CD4-positive, alpha-beta memory T cell (primary cell): ENCODE measurements around the gene DPF3. TPM values are rescaled to one million over a fixed set of nuclear protein-coding genes. Genes with fewer than 3 reads are reported as not detected.

ENCODE experiments used
- CTCF ChIA-PET: fragments of 350-600 bp; sonication (Branson Sonifier 250); formaldehyde crosslinking; loops from one replicate; lab custom pipeline; 2021; ENCODE audit warnings: inconsistent platforms; ENCODE audit not compliant: partially characterized antibody; lab: Charles Lee
- POLR2A ChIA-PET: fragments of 350-600 bp; sonication (Branson Sonifier 250); formaldehyde crosslinking; loops from one replicate; lab custom pipeline; 2021; ENCODE audit not compliant: partially characterized antibody; lab: Charles Lee
- DNase-seq, 5 donors: peaks; one replicate each; pipeline versions ENCODE4 v3.0.0 to v3.0.0-alpha.2; 2020 to 2022; ENCODE audit warnings: mixed read lengths in 1 of 5
- H3K27ac ChIP-seq: one replicate; pipeline ENCODE4 v1.7.0; 2013; ENCODE audit warnings: low read depth, low read length
- H3K27me3 ChIP-seq: 2 replicates; pipeline ENCODE4 v1.7.0; 2013; ENCODE audit warnings: mild to moderate bottlenecking, low read length, moderate library complexity; ENCODE audit not compliant: insufficient read depth
- H3K36me3 ChIP-seq: 2 replicates; pipeline ENCODE4 v1.7.0; 2013; ENCODE audit warnings: mild to moderate bottlenecking, low read length, moderate library complexity; ENCODE audit not compliant: insufficient read depth
- H3K4me1 ChIP-seq: 2 replicates; pipeline ENCODE4 v1.7.0; 2013; ENCODE audit warnings: mild to moderate bottlenecking, low read length, moderate library complexity; ENCODE audit not compliant: insufficient read depth
- H3K4me3 ChIP-seq, 2 donors: one replicate each; pipeline ENCODE4 v1.7.0; 2013; ENCODE audit warnings: low read length in 2 of 2, mild to moderate bottlenecking in 1 of 2
- H3K9me3 ChIP-seq, 2 donors: one replicate each; pipeline ENCODE4 v1.7.0; 2013; ENCODE audit warnings: low read length in 2 of 2, control low read depth in 1 of 2; ENCODE audit not compliant: control insufficient read depth in 1 of 2
- H3K27ac Mint-ChIP-seq, 7 donors: one replicate each; pipeline ENCODE4 v1.8.0; 2020 to 2021; ENCODE audit warnings: mixed read lengths in 7 of 7, mild to moderate bottlenecking in 6 of 7, inconsistent platforms in 3 of 7, moderate library complexity in 3 of 7
- H3K27me3 Mint-ChIP-seq, 2 donors: one replicate each; pipeline ENCODE4 v1.8.0; 2020 to 2021; ENCODE audit warnings: mixed read lengths in 2 of 2
- H3K36me3 Mint-ChIP-seq, 2 donors: one replicate each; pipeline ENCODE4 v1.8.0; 2020 to 2021; ENCODE audit warnings: mixed read lengths in 2 of 2, inconsistent platforms in 1 of 2, mild to moderate bottlenecking in 1 of 2
- H3K4me1 Mint-ChIP-seq, 4 donors: one replicate each; pipeline ENCODE4 v1.8.0; 2020 to 2021; ENCODE audit warnings: mixed read lengths in 4 of 4, mild to moderate bottlenecking in 1 of 4
- H3K4me3 Mint-ChIP-seq, 8 donors: one replicate each; pipeline ENCODE4 v1.8.0; 2020 to 2021; ENCODE audit warnings: mixed read lengths in 8 of 8, mild to moderate bottlenecking in 7 of 8, moderate library complexity in 6 of 8, inconsistent platforms in 3 of 8
- H3K9me3 Mint-ChIP-seq, 8 donors: one replicate each; pipeline ENCODE4 v1.8.0; 2020 to 2021; ENCODE audit warnings: mixed read lengths in 8 of 8, mild to moderate bottlenecking in 5 of 8, inconsistent platforms in 3 of 8, moderate library complexity in 1 of 8
- intact Hi-C: fragments of 100-400 bp; cut with micrococcal nuclease; formaldehyde crosslinking; loops from one replicate; pipeline ENCODE4 v1.15.1; 2023
- polyA plus RNA-seq, 2 donors: library from polyadenylated mRNA; unstranded; fragments of 300-500 nt; fragmentation: Illumina TruSeq; gene quantifications; one replicate each; pipeline ENCODE4 v1.2.3, GENCODE V29; 2021
- total RNA-seq, 2 experiments: library from RNA; stranded (reverse); gene quantifications; one replicate each; pipeline ENCODE4 v1.2.3, GENCODE V29; 2021

The DPF3 gene
- total and polyA plus RNA-seq, 4 experiments from 2014 or later, result 0.25 to 0.35 TPM; not detected in 2

- no peak for DNase-seq
- Mint-ChIP-seq H3K27me3 (no peaks in the 10 kb centered on the region), H3K4me3 (no peak overlapping the region), H3K36me3 (no peaks in the 10 kb centered on the region), H3K27ac (peak overlapping the region in 1 of 7 donors; percentile 48), H3K9me3 (peaks cover 0 to under 1% (median 0%) of the 10 kb centered on the region in 8 donors), H3K4me1 (no peaks in the 10 kb centered on the region)
- no peaks in the 10 kb centered on the region for H3K36me3 ChIP-seq
- ChIA-PET POLR2A (no interaction called here), CTCF (no interaction called here)
- H3K27me3 ChIP-seq, result no peaks in the 10 kb centered on the region
- no peak overlapping the region for H3K4me3 ChIP-seq
- no peak overlapping the region for H3K27ac ChIP-seq
- no peaks in the 10 kb centered on the region for H3K4me1 ChIP-seq
- intact Hi-C loops, result no loop called here
- H3K9me3 ChIP-seq, result no peaks in the 10 kb centered on the region
Observed at GRCh38 chr14:72663076-72663487, 230.8 kb downstream of the DPF3 start.

- intact Hi-C loops, result no loop called here
- no peak for DNase-seq
- H3K4me1 ChIP-seq, result no peaks in the 10 kb centered on the region
- POLR2A ChIA-PET, result no interaction called here
- Mint-ChIP-seq H3K27me3 (no peaks in the 10 kb centered on the region), H3K4me1 (no peaks in the 10 kb centered on the region), H3K4me3 (no peak overlapping the region), H3K9me3 (no peaks in the 10 kb centered on the region), H3K36me3 (no peaks in the 10 kb centered on the region), H3K27ac (no peak overlapping the region)
- no peak overlapping the region for H3K27ac ChIP-seq
- CTCF ChIA-PET, result no interaction called here
- H3K9me3 ChIP-seq, result no peaks in the 10 kb centered on the region
- H3K4me3 ChIP-seq, result no peak overlapping the region
- no peaks in the 10 kb centered on the region for H3K27me3 ChIP-seq
- no peaks in the 10 kb centered on the region for H3K36me3 ChIP-seq
Observed at GRCh38 chr14:72662214-72662613, 231.7 kb downstream of the DPF3 start.

- no peak for DNase-seq
- Histone ChIP-seq H3K27me3 (no peaks in the 10 kb centered on the region), H3K27ac (no peak overlapping the region), H3K4me3 (no peak overlapping the region), H3K9me3 (no peaks in the 10 kb centered on the region), H3K4me1 (no peaks in the 10 kb centered on the region), H3K36me3 (no peaks in the 10 kb centered on the region)
- peak overlapping the region in 1 of 7 donors; percentile 71 for H3K27ac Mint-ChIP-seq
- no peaks in the 10 kb centered on the region for H3K4me1 Mint-ChIP-seq
- no peak overlapping the region for H3K4me3 Mint-ChIP-seq
- peaks cover 0 to 2% of the 10 kb centered on the region in 2 donors for H3K27me3 Mint-ChIP-seq
- H3K9me3 Mint-ChIP-seq, result no peaks in the 10 kb centered on the region
- ChIA-PET CTCF (no interaction called here), POLR2A (no interaction called here)
- intact Hi-C loops, result no loop called here
- H3K36me3 Mint-ChIP-seq, result no peaks in the 10 kb centered on the region
Observed at GRCh38 chr14:72657214-72657921, 236.5 kb downstream of the DPF3 start.

DNA sequence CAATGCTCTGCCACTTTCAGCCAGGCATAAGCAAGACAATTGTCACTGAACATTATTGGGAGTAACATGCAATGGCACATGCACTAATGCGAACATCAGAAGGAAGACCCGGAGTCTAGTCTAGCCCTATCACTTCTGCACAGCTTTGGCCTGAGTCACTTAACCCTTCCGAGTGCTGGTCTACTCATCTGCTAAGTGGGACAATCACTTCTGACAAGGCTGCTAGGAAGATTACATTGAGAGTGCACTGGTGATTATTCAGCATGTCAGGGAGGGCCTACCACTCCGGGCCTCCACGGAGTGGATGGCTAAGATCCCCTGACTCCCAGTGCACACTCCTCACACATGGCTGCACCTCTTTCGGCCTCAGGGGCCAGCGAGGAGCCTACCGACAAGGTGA is 240.9 kb downstream of the DPF3 start:
- Histone ChIP-seq H3K27ac (no peak overlapping the region), H3K36me3 (no peaks in the 10 kb centered on the region), H3K27me3 (no peaks in the 10 kb centered on the region), H3K4me1 (no peaks in the 10 kb centered on the region), H3K9me3 (no peaks in the 10 kb centered on the region), H3K4me3 (no peak overlapping the region)
- ChIA-PET CTCF (no interaction called here), POLR2A (no interaction called here)
- H3K4me1 Mint-ChIP-seq, result no peaks in the 10 kb centered on the region
- DNase-seq, result no peak
- H3K27ac Mint-ChIP-seq, result no peak overlapping the region
- peaks cover 7% of the 10 kb centered on the region in 2 donors for H3K27me3 Mint-ChIP-seq
- H3K36me3 Mint-ChIP-seq, result no peaks in the 10 kb centered on the region
- no peaks in the 10 kb centered on the region for H3K9me3 Mint-ChIP-seq
- intact Hi-C loops, result no loop called here
- H3K4me3 Mint-ChIP-seq, result no peak overlapping the region

DNA sequence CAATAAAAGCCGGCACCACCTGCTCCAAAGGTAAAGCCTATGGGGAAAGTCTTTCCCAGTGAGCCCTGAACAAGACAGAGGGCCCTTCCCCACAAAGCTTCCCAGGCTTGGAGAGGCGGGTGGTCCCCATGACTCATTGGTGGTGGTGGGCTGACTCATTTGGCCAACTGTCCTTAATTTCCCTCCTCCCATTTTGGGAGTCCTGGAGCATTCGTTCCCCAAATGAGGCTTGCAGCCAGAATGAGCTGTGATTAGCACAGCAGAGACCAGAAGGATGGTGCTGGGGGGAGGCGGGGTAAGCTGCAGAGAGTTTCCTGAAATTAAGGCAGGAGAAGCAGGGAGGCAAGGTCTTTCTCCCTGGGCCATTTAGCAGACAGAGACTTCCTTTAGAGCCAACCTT is 241.7 kb downstream of the DPF3 start:
- no peak overlapping the region for H3K27ac ChIP-seq
- no peaks in the 10 kb centered on the region for H3K9me3 ChIP-seq
- intact Hi-C loops, result no loop called here
- Mint-ChIP-seq H3K36me3 (no peaks in the 10 kb centered on the region), H3K4me1 (no peaks in the 10 kb centered on the region), H3K27ac (no peak overlapping the region), H3K27me3 (peaks cover 7% of the 10 kb centered on the region in 2 donors), H3K4me3 (no peak overlapping the region), H3K9me3 (no peaks in the 10 kb centered on the region)
- no peak for DNase-seq
- CTCF ChIA-PET, result no interaction called here
- H3K27me3 ChIP-seq, result no peaks in the 10 kb centered on the region
- H3K4me3 ChIP-seq, result no peak overlapping the region
- POLR2A ChIA-PET, result no interaction called here
- no peaks in the 10 kb centered on the region for H3K36me3 ChIP-seq
- no peaks in the 10 kb centered on the region for H3K4me1 ChIP-seq

- Histone ChIP-seq H3K4me1 (no peaks in the 10 kb centered on the region), H3K27me3 (no peaks in the 10 kb centered on the region), H3K9me3 (no peaks in the 10 kb centered on the region), H3K27ac (no peak overlapping the region), H3K36me3 (no peaks in the 10 kb centered on the region), H3K4me3 (no peak overlapping the region)
- CTCF ChIA-PET, result no interaction called here
- POLR2A ChIA-PET, result no interaction called here
- no peak overlapping the region for H3K27ac Mint-ChIP-seq
- intact Hi-C loops, result no loop called here
- H3K4me1 Mint-ChIP-seq, result no peaks in the 10 kb centered on the region
- H3K36me3 Mint-ChIP-seq, result no peaks in the 10 kb centered on the region
- H3K27me3 Mint-ChIP-seq, result peaks cover 7% of the 10 kb centered on the region in 2 donors
- no peak for DNase-seq
- no peaks in the 10 kb centered on the region for H3K9me3 Mint-ChIP-seq
- no peak overlapping the region for H3K4me3 Mint-ChIP-seq
Observed at GRCh38 chr14:72651714-72652113, 242.2 kb downstream of the DPF3 start.

DNA sequence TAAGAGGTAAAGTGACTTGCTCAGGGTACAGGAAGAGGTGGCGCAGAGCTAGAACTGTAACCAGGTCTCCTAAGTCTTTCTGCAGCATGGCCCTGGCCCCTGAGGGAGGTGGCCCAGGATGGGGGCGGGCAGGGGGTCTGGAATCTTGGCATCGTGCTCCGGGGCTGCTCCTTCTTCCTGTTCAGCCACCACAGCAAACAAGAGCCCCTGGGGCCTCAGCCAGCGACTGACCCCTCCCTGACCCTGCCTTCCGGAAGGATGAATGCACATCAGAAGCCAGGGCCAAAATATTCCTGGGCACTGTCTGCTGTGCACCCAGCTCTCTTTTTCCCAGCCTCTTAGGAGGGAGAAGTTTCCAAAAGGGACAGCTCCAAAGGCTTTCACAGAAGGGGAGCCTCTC is 242.8 kb downstream of the DPF3 start:
- no peaks in the 10 kb centered on the region for H3K4me1 Mint-ChIP-seq
- no peak overlapping the region for H3K27ac Mint-ChIP-seq
- Histone ChIP-seq H3K9me3 (no peaks in the 10 kb centered on the region), H3K27me3 (no peaks in the 10 kb centered on the region), H3K27ac (no peak overlapping the region), H3K36me3 (no peaks in the 10 kb centered on the region), H3K4me1 (no peaks in the 10 kb centered on the region), H3K4me3 (no peak overlapping the region)
- intact Hi-C loops, result no loop called here
- no peaks in the 10 kb centered on the region for H3K9me3 Mint-ChIP-seq
- ChIA-PET POLR2A (no interaction called here), CTCF (no interaction called here)
- peaks cover 6 to 7% of the 10 kb centered on the region in 2 donors for H3K27me3 Mint-ChIP-seq
- H3K36me3 Mint-ChIP-seq, result no peaks in the 10 kb centered on the region
- no peak for DNase-seq
- no peak overlapping the region for H3K4me3 Mint-ChIP-seq
